Bronchial epithelial cell (primary cell): ENCODE measurements around the gene PAAF1. TPM values are rescaled to one million over a fixed set of nuclear protein-coding genes. Genes with fewer than 3 reads are reported as not detected.

ENCODE experiments used
- DNase-seq: peaks from one replicate; pipeline ENCODE4 v3.0.0-alpha.2; 2010; ENCODE audit warnings: low read depth
- FAIRE-seq: peaks from 2 replicates; lab custom pipeline; 2011; peaks lifted over from hg19 to GRCh38; lab: Jason Lieb, UNC
- H3K27me3 ChIP-seq: 2 replicates; pipeline ENCODE4 v1.5.1; 2011; ENCODE audit warnings: low read length; ENCODE audit not compliant: control insufficient read depth, insufficient read depth
- H3K36me3 ChIP-seq: 2 replicates; pipeline ENCODE4 v1.5.1; 2011; ENCODE audit warnings: low read length; ENCODE audit not compliant: control insufficient read depth, insufficient read depth
- H3K4me3 ChIP-seq: 2 replicates; pipeline ENCODE4 v1.5.1; 2011; ENCODE audit warnings: mild to moderate bottlenecking, low read depth, low read length, control low read depth
- CTCF ChIP-seq: IDR thresholded peaks from 2 replicates; pipeline ENCODE4 v1.5.1; 2011; ENCODE audit warnings: mild to moderate bottlenecking, moderate library complexity, low read length, control low read depth, inconsistent platforms; ENCODE audit not compliant: insufficient read depth, severe bottlenecking
- total RNA-seq: library from RNA; depleted of rRNA; stranded (reverse); fragments of >200 nt; gene quantifications from 2 replicates; pipeline ENCODE4 v1.2.1, GENCODE V29; 2014

The PAAF1 gene
- 10.3 and 14.5 TPM in 2 replicates for total RNA-seq

GRCh38 chr11:73876424-73877310 is at the start of gene PAAF1, which contains the start of gene COA4:
PAAF1 (plus strand) TSS chr11:73876999; CDS start chr11:73877022, 23 bp downstream.
COA4 (minus strand) TSS chr11:73876846; CDS start chr11:73873378, 3,468 bp downstream.
- no peak for FAIRE-seq

GRCh38 chr11:73830261-73830660 is 46.5 kb upstream of the PAAF1 start:
- TF ChIP-seq CTCF: no peak
- no peak overlapping the region for H3K4me3 ChIP-seq
- FAIRE-seq: no peak
- DNase-seq: no peak
- H3K27me3 ChIP-seq: no peaks in the 10 kb centered on the region
- H3K36me3 ChIP-seq: peaks cover 3% of the 10 kb centered on the region

More at GRCh38 chr11:73876424-73877310, at the start of gene PAAF1, which contains the start of gene COA4:
- peak; percentile 94 for DNase-seq
- TF ChIP-seq CTCF: no peak
- H3K36me3 ChIP-seq: peaks cover 5% of the 10 kb centered on the region
- H3K27me3 ChIP-seq: no peaks in the 10 kb centered on the region
- peak within 1 kb of the TSS; percentile 55 for H3K4me3 ChIP-seq

- no peak for FAIRE-seq
- peaks cover 1% of the 10 kb centered on the region for H3K36me3 ChIP-seq
- H3K4me3 ChIP-seq: no peak overlapping the region
- no peaks in the 10 kb centered on the region for H3K27me3 ChIP-seq
- no peak for TF ChIP-seq CTCF
- DNase-seq: peak; percentile 5
These were observed 43.7 kb upstream of the PAAF1 start for GRCh38 chr11:73833067-73833466.

- Histone ChIP-seq H3K4me3 (no peak overlapping the region), H3K36me3 (no peaks in the 10 kb centered on the region), H3K27me3 (no peaks in the 10 kb centered on the region)
- no peak for TF ChIP-seq CTCF
- no peak for DNase-seq
- FAIRE-seq: no peak
These were observed 38.2 kb upstream of the PAAF1 start for GRCh38 chr11:73838443-73839122.

- Histone ChIP-seq H3K4me3 (no peak overlapping the region), H3K27me3 (no peaks in the 10 kb centered on the region), H3K36me3 (no peaks in the 10 kb centered on the region)
- DNase-seq (no peak), FAIRE-seq (no peak)
- no peak for TF ChIP-seq CTCF
These were observed 37.7 kb upstream of the PAAF1 start for GRCh38 chr11:73839123-73839457.
